SU-DHL-6 (cell line): Measurements from ENCODE around the gene ACLY.

Source experiments
- CTCF ChIP-seq: fragments of 200-600 bp; sonication (generic); IDR thresholded peaks from one replicate; pipeline ENCODE4 v1.5.1; 2017; ENCODE audit warnings: antibody characterized with exemption, mild to moderate bottlenecking, low read length, moderate library complexity; ENCODE audit not compliant: insufficient read depth, poor library complexity, severe bottlenecking
- EZH2phosphoT487 ChIP-seq: fragments of 200-600 bp; sonication (generic), shearing (Covaris generic); conservative IDR thresholded peaks from 2 replicates; pipeline ENCODE4 v1.6.1; 2018; ENCODE audit warnings: mild to moderate bottlenecking, antibody characterized with exemption, low read length, moderate library complexity, mixed read lengths

- TF ChIP-seq CTCF (no peak), EZH2phosphoT487 (no peak)
Measured at GRCh38 chr17:41844971-41845370, 73.8 kb downstream of the ACLY start.
